Breast epithelium (tissue), 4 donors: ENCODE data around the gene NAXE. TPM values are rescaled to one million over a fixed set of nuclear protein-coding genes. Genes with fewer than 3 reads are reported as not detected.

Experiments used
- DNase-seq, 2 donors: peaks; one replicate each; pipeline ENCODE4 v3.0.0-alpha.2; 2019; ENCODE audit warnings: low spot score in 2 of 2
- H3K27ac ChIP-seq, 2 donors: fragments of 200-600 bp; sonication (generic) in 1 of 2; one replicate each; pipeline ENCODE4 v1.5.1; 2016 to 2019; ENCODE audit warnings: mild to moderate bottlenecking in 1 of 2
- H3K27me3 ChIP-seq, 2 donors: fragments of 200-600 bp; sonication (generic) in 1 of 2; one replicate each; pipeline versions ENCODE4 v1.5.1 to v1.6.0; 2017 to 2019; ENCODE audit warnings: control low read depth in 1 of 2, mild to moderate bottlenecking in 1 of 2
- H3K36me3 ChIP-seq: fragments of 200-600 bp; one replicate; pipeline ENCODE4 v1.5.1; 2019
- H3K4me1 ChIP-seq, 2 donors: fragments of 200-600 bp; sonication (generic); one replicate each; pipeline ENCODE4 v1.5.1; 2016 to 2019; ENCODE audit warnings: control low read depth in 1 of 2
- H3K4me3 ChIP-seq, 3 donors: fragments of 200-600 bp; sonication (generic); 1 replicate in 2 of 3; 2 replicates in 1 of 3; pipeline ENCODE4 v1.5.1; 2016 to 2019; ENCODE audit warnings: mild to moderate bottlenecking in 3 of 3, moderate library complexity in 2 of 3
- H3K9me3 ChIP-seq, 2 donors: fragments of 200-600 bp; sonication (generic) in 1 of 2; one replicate each; pipeline ENCODE4 v1.5.1; 2016 to 2019; ENCODE audit warnings: control low read depth in 1 of 2
- CTCF ChIP-seq, 3 donors: fragments of 450-650 bp; IDR thresholded peaks; one replicate each; pipeline ENCODE4 v1.5.1; 2016 to 2017; ENCODE audit warnings: antibody characterized with exemption in 3 of 3, mild to moderate bottlenecking in 3 of 3, moderate library complexity in 3 of 3
- POLR2A ChIP-seq: fragments of 450-650 bp; IDR thresholded peaks from one replicate; pipeline ENCODE4 v1.6.1; 2016; ENCODE audit warnings: antibody characterized with exemption, mild to moderate bottlenecking, moderate library complexity
- POLR2AphosphoS5 ChIP-seq, 3 donors: sonication (generic); formaldehyde crosslinking; IDR thresholded peaks; one replicate each; pipeline ENCODE4 v1.6.1; 2017; ENCODE audit warnings: antibody characterized with exemption in 3 of 3
- intact Hi-C: fragments of 100-400 bp; cut with DNase I; formaldehyde crosslinking; loops from one replicate; pipeline ENCODE4 v1.15.1; 2023; ENCODE audit warnings: low total_unique reads
- total RNA-seq, 3 donors: library from RNA; depleted of rRNA; stranded (reverse); fragments of >200 nt; gene quantifications; one replicate each; pipeline ENCODE4 v1.1.0, GENCODE V29; 2016

Gene NAXE
- total RNA-seq, 3 donors from 2014 or later: 70.4 to 90.5 (median 75.5) TPM

GRCh38 chr1:156566436-156566835, 25.1 kb upstream of the NAXE start:
- Histone ChIP-seq H3K27ac (no peak overlapping the region), H3K4me1 (no peaks in the 10 kb centered on the region), H3K36me3 (no peaks in the 10 kb centered on the region), H3K9me3 (no peaks in the 10 kb centered on the region), H3K27me3 (peaks cover 0 to 1% of the 10 kb centered on the region in 2 donors), H3K4me3 (no peak overlapping the region)
- TF ChIP-seq POLR2A (no peak), POLR2AphosphoS5 (IDR thresholded peaks at IDR 0.05) (no peak), CTCF (IDR thresholded peaks at IDR 0.05) (no peak)
- intact Hi-C loops: no loop called here
- DNase-seq: no peak

- intact Hi-C loops: no loop called here
- TF ChIP-seq POLR2A: no peak
- peaks cover 0 to 6% of the 10 kb centered on the region in 2 donors for H3K27me3 ChIP-seq
- no peaks in the 10 kb centered on the region for H3K4me1 ChIP-seq
- H3K27ac ChIP-seq: no peak overlapping the region
- no peaks in the 10 kb centered on the region for H3K9me3 ChIP-seq
- H3K4me3 ChIP-seq: no peak overlapping the region
- no peaks in the 10 kb centered on the region for H3K36me3 ChIP-seq
- no peak for DNase-seq
Observed at GRCh38 chr1:156571261-156571852, 20.2 kb upstream of the NAXE start.

GRCh38 chr1:156571919-156572662, 19.5 kb upstream of the NAXE start, which contains the start of gene IQGAP3:
IQGAP3 (minus strand) TSS chr1:156572565; CDS start chr1:156572529, 36 bp downstream.
- peak; percentile 77 to 84 for DNase-seq
- peak within 1 kb of the TSS; percentile 34 to 63 (median 50) for H3K4me3 ChIP-seq

GRCh38 chr1:156572663-156573018, 18.9 kb upstream of the NAXE start:
- TF ChIP-seq CTCF (IDR thresholded peaks at IDR 0.05) (no peak), POLR2AphosphoS5 (IDR thresholded peaks at IDR 0.05) (no peak), POLR2A (no peak)
- no peak for DNase-seq
- Histone ChIP-seq H3K27me3 (peaks cover 0 to 6% of the 10 kb centered on the region in 2 donors), H3K27ac (no peak overlapping the region), H3K36me3 (no peaks in the 10 kb centered on the region), H3K4me3 (peak overlapping the region; percentile 34 to 63 (median 50)), H3K9me3 (no peaks in the 10 kb centered on the region), H3K4me1 (no peaks in the 10 kb centered on the region)
- intact Hi-C loops: no loop called here

More at GRCh38 chr1:156571919-156572662, 19.5 kb upstream of the NAXE start, which contains the start of gene IQGAP3:
- Histone ChIP-seq H3K9me3 (no peaks in the 10 kb centered on the region), H3K27me3 (peaks cover 0 to 6% of the 10 kb centered on the region in 2 donors), H3K27ac (no peak within 1 kb of the TSS), H3K36me3 (no peaks in the 10 kb centered on the region), H3K4me1 (no peaks in the 10 kb centered on the region)
- TF ChIP-seq POLR2AphosphoS5 (IDR thresholded peaks at IDR 0.05) (peak; percentile 53 to 84 (median 62)), POLR2A (no peak)
- intact Hi-C loops: no loop called here

- peaks cover 0 to 6% of the 10 kb centered on the region in 2 donors for H3K27me3 ChIP-seq
- no peaks in the 10 kb centered on the region for H3K4me1 ChIP-seq
- H3K36me3 ChIP-seq: no peaks in the 10 kb centered on the region
- no peak overlapping the region for H3K4me3 ChIP-seq
- intact Hi-C loops: no loop called here
- no peak for DNase-seq
- TF ChIP-seq POLR2A (no peak), CTCF (IDR thresholded peaks at IDR 0.05) (no peak), POLR2AphosphoS5 (IDR thresholded peaks at IDR 0.05) (no peak)
- H3K27ac ChIP-seq: no peak overlapping the region
- H3K9me3 ChIP-seq: no peaks in the 10 kb centered on the region
Observed at GRCh38 chr1:156574039-156574633, 17.4 kb upstream of the NAXE start.

- TF ChIP-seq CTCF (IDR thresholded peaks at IDR 0.05): no peak
- intact Hi-C loops: no loop called here
Observed at GRCh38 chr1:156577550-156577949, 14.0 kb upstream of the NAXE start.

More at GRCh38 chr1:156577550-156577949, 14.0 kb upstream of the NAXE start:
- Histone ChIP-seq H3K9me3 (no peaks in the 10 kb centered on the region), H3K27me3 (no peaks in the 10 kb centered on the region), H3K36me3 (no peaks in the 10 kb centered on the region), H3K4me1 (no peaks in the 10 kb centered on the region), H3K27ac (no peak overlapping the region), H3K4me3 (no peak overlapping the region)
- no peak for DNase-seq
